ENCODE measurements around the gene BLMH.

DNA sequence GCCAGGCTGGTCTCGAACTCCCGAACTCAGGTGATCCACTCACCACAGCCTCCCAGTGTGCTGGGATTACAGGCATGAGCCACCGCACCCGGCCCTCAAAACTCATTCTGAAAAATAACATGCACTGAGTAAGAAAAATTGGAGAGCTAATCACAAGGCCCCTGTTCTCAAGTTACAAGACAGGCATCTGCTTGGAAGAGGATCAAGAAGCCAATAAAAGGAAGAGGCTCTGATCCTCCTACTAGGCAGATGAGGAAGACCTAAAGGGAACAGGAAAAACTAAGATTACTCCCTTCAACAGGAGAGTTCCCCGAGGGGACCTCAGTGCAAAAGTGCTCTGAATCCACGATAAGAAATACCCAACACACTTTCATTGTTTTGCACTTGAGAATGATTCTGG lies 18.4 kb downstream of the BLMH start:
- TF ChIP-seq POLR2A (IDR thresholded peaks at IDR 0.05; ENCODE audit: low read depth, low read length) (no peak), MYC (IDR thresholded peaks at IDR 0.05; ENCODE audit: low read depth, low read length) (no peak), EZH2 (IDR thresholded peaks at IDR 0.05; ENCODE audit: borderline replicate concordance, low read depth, low read length, severe bottlenecking) (no peak), GATA2 (IDR thresholded peaks at IDR 0.05; ENCODE audit: insufficient read depth, insufficient read length, low read depth, low read length) (no peak), POLR2AphosphoS5 (IDR thresholded peaks at IDR 0.05; ENCODE audit: insufficient read depth, low read depth, low read length) (no peak)
- TF ChIP-seq, protein P1, sequence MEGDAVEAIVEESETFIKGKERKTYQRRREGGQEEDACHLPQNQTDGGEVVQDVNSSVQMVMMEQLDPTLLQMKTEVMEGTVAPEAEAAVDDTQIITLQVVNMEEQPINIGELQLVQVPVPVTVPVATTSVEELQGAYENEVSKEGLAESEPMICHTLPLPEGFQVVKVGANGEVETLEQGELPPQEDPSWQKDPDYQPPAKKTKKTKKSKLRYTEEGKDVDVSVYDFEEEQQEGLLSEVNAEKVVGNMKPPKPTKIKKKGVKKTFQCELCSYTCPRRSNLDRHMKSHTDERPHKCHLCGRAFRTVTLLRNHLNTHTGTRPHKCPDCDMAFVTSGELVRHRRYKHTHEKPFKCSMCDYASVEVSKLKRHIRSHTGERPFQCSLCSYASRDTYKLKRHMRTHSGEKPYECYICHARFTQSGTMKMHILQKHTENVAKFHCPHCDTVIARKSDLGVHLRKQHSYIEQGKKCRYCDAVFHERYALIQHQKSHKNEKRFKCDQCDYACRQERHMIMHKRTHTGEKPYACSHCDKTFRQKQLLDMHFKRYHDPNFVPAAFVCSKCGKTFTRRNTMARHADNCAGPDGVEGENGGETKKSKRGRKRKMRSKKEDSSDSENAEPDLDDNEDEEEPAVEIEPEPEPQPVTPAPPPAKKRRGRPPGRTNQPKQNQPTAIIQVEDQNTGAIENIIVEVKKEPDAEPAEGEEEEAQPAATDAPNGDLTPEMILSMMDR (IDR thresholded peaks at IDR 0.05; ENCODE audit: extremely low read depth in 1 of 2, insufficient read depth in 1 of 2, low read depth in 1 of 2, low read length in 2 of 2) = no peak
- TF ChIP-seq, protein P2, sequence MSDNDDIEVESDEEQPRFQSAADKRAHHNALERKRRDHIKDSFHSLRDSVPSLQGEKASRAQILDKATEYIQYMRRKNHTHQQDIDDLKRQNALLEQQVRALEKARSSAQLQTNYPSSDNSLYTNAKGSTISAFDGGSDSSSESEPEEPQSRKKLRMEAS (IDR thresholded peaks at IDR 0.05; ENCODE audit: insufficient read depth, insufficient read length) = no peak

Measured in endothelial cell of umbilical vein (primary cell).